ENCODE measurements around the gene LEFTY2.
"Not testable (repeated sequence)": the region's sequence is repeated elsewhere in the genome, so short reads cannot be mapped to it uniquely, and the experiment has no call there.

LEFTY2 gene

GRCh38 chr1:225941187-225941941 is at the start of gene LEFTY2:
LEFTY2 (minus strand) TSS chr1:225941220; CDS start chr1:225941140, 80 bp downstream.
- DNase-seq (ENCODE audit: low read depth), result no peak

- no peak for DNase-seq (ENCODE audit: low read depth)
Measured at GRCh38 chr1:225987491-225988316, 46.7 kb upstream of the LEFTY2 start.

GRCh38 chr1:225981714-225982113 is 40.7 kb upstream of the LEFTY2 start:
- DNase-seq (ENCODE audit: low read depth), result no peak

- DNase-seq (ENCODE audit: low read depth), result no peak
Measured at GRCh38 chr1:225980005-225980836, 39.2 kb upstream of the LEFTY2 start.

GRCh38 chr1:225979421-225979820 is 38.4 kb upstream of the LEFTY2 start:
- no peak for DNase-seq (ENCODE audit: low read depth)

- no peak for DNase-seq (ENCODE audit: low read depth)
Measured at GRCh38 chr1:225977937-225978748, 37.1 kb upstream of the LEFTY2 start.

- DNase-seq (ENCODE audit: low read depth), result not testable (repeated sequence)
Measured at GRCh38 chr1:225975146-225975545, 34.1 kb upstream of the LEFTY2 start.

GRCh38 chr1:225974454-225974853 is 33.4 kb upstream of the LEFTY2 start:
- DNase-seq (ENCODE audit: low read depth), result no peak

- no peak for DNase-seq (ENCODE audit: low read depth)
Measured at GRCh38 chr1:225973158-225973557, 32.1 kb upstream of the LEFTY2 start.

GRCh38 chr1:225972344-225973152 is 31.5 kb upstream of the LEFTY2 start:
- DNase-seq (ENCODE audit: low read depth), result no peak

- not testable (repeated sequence) for DNase-seq (ENCODE audit: low read depth)
Measured at GRCh38 chr1:225970592-225971157, 29.7 kb upstream of the LEFTY2 start.

- not testable (repeated sequence) for DNase-seq (ENCODE audit: low read depth)
Measured at GRCh38 chr1:225969751-225970150, 28.7 kb upstream of the LEFTY2 start.

GRCh38 chr1:225965231-225965630 is 24.2 kb upstream of the LEFTY2 start:
- DNase-seq (ENCODE audit: low read depth), result no peak

- DNase-seq (ENCODE audit: low read depth), result no peak
Measured at GRCh38 chr1:225963735-225964530, 22.9 kb upstream of the LEFTY2 start.

GRCh38 chr1:225962440-225962975 is 21.5 kb upstream of the LEFTY2 start:
- no peak for DNase-seq (ENCODE audit: low read depth)

GRCh38 chr1:225961659-225962439 is 20.8 kb upstream of the LEFTY2 start:
- no peak for DNase-seq (ENCODE audit: low read depth)

GRCh38 chr1:225958041-225958440 is 17.0 kb upstream of the LEFTY2 start:
- no peak for DNase-seq (ENCODE audit: low read depth)

- no peak for DNase-seq (ENCODE audit: low read depth)
Measured at GRCh38 chr1:225954753-225955152, 13.7 kb upstream of the LEFTY2 start.
